WTC11 (cell line): Measurements from ENCODE around the gene STK33. TPM values are rescaled to one million over a fixed set of nuclear protein-coding genes. Genes with fewer than 3 reads are reported as not detected.

Experiments
- ATAC-seq: fragments of 200-7000 bp; cut with Tn5 transposase; 2 replicates; pipeline ENCODE4 v1.10.0; 2021; ENCODE audit warnings: mild to moderate bottlenecking, moderate library complexity
- CTCF ChIA-PET: fragments of 300-600 bp; sonication (Branson Sonifier 250); formaldehyde crosslinking; loops from one replicate; lab custom pipeline; 2021; ENCODE audit warnings: antibody characterized with exemption; lab: Charles Lee
- POLR2A ChIA-PET: fragments of 350-600 bp; sonication (Branson Sonifier 250); formaldehyde crosslinking; loops from one replicate; lab custom pipeline; 2021; ENCODE audit warnings: antibody characterized with exemption; lab: Charles Lee
- DNase-seq: peaks from one replicate; pipeline ENCODE4 v3.0.0; 2021; ENCODE audit warnings: low spot score
- H3K27ac Mint-ChIP-seq: 2 replicates; pipeline ENCODE4 v1.8.0; 2021; ENCODE audit warnings: mixed read lengths
- H3K27me3 Mint-ChIP-seq: 2 replicates; pipeline ENCODE4 v1.8.0; 2021; ENCODE audit warnings: low read depth, mild to moderate bottlenecking, moderate library complexity, mixed read lengths
- H3K36me3 Mint-ChIP-seq: 2 replicates; pipeline ENCODE4 v1.8.0; 2021; ENCODE audit warnings: mixed read lengths
- H3K4me1 Mint-ChIP-seq: 2 replicates; pipeline ENCODE4 v1.8.0; 2022; ENCODE audit warnings: mixed read lengths
- H3K4me3 Mint-ChIP-seq: 2 replicates; pipeline ENCODE4 v1.8.0; 2021; ENCODE audit warnings: mild to moderate bottlenecking, moderate library complexity, mixed read lengths
- H3K9me3 Mint-ChIP-seq: 2 replicates; pipeline ENCODE4 v1.8.0; 2021; ENCODE audit warnings: mixed read lengths
- GABPB1 ChIP-seq: sonication (generic); formaldehyde crosslinking; IDR thresholded peaks from 2 replicates; pipeline ENCODE4 v1.8.1; 2023; ENCODE audit warnings: mild to moderate bottlenecking, missing genetic modification reagents
- IRF2 ChIP-seq: sonication (generic); formaldehyde crosslinking; IDR thresholded peaks from 2 replicates; pipeline ENCODE4 v1.8.0; 2022; ENCODE audit warnings: low read depth, missing genetic modification reagents, borderline replicate concordance
- MYBL2 ChIP-seq: sonication (generic); formaldehyde crosslinking; IDR thresholded peaks from 2 replicates; pipeline ENCODE4 v1.8.1; 2023; ENCODE audit warnings: mild to moderate bottlenecking, moderate library complexity, missing genetic modification reagents
- OVOL2 ChIP-seq: fragments of 250-450 bp; sonication (Bioruptor Pico); IDR thresholded peaks from 2 replicates; pipeline ENCODE4 v1.9.0; 2021; ENCODE audit warnings: mild to moderate bottlenecking, borderline replicate concordance
- TEAD1 ChIP-seq: sonication (generic); formaldehyde crosslinking; IDR thresholded peaks from 2 replicates; pipeline ENCODE4 v1.8.0; 2022; ENCODE audit warnings: mild to moderate bottlenecking, missing genetic modification reagents
- ZNF121 ChIP-seq: sonication (generic); formaldehyde crosslinking; IDR thresholded peaks from 2 replicates; pipeline ENCODE4 v1.8.0; 2023; ENCODE audit warnings: missing genetic modification reagents
- total RNA-seq: library from RNA; stranded (reverse); gene quantifications from 3 replicates; pipeline ENCODE4 v1.2.3, GENCODE V29; 2021
- TF ChIP-seq, protein P1 (sequence below): sonication (generic); formaldehyde crosslinking; conservative IDR thresholded peaks from 2 replicates; pipeline ENCODE4 v1.8.1; 2022; ENCODE audit warnings: mild to moderate bottlenecking, missing genetic modification reagents
- TF ChIP-seq, protein P2 (sequence below): sonication (generic); formaldehyde crosslinking; IDR thresholded peaks from 2 replicates; pipeline ENCODE4 v1.8.0; 2022; ENCODE audit warnings: mild to moderate bottlenecking, missing genetic modification reagents
- TF ChIP-seq, protein P3 (sequence below): fragments of 250-450 bp; sonication (Bioruptor Pico); IDR thresholded peaks from 2 replicates; pipeline ENCODE4 v2.1.2; 2022; ENCODE audit warnings: mild to moderate bottlenecking, moderate library complexity
- TF ChIP-seq, protein P4 (sequence below): fragments of 250-450 bp; sonication (Bioruptor Pico); IDR thresholded peaks from 2 replicates; pipeline ENCODE4 v1.9.0; 2021; ENCODE audit warnings: moderate library complexity, mild to moderate bottlenecking, inconsistent platforms, borderline replicate concordance

STK33 gene
- total RNA-seq, 1 experiment from 2014 or later = 13.3 TPM

DNA sequence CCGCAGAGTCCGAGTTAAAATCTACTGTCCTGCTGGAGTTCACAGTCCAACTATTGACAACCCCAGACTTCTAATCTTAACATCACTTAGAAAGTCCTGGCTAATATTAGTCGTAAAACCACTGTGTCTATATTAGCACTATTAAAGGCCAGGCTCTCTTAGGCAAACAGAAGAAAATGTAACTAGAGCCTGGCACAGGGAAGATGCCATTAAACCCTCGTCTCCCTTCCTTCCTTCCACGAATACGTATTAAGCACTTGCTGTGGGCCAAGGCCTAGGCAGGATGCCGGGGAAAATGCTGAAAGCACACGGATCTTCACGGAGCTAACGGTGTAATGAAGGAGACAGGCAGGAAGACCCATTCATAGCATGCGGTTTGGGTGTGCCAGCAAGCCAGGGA is 248.8 kb downstream of the STK33 start:
- no peak for ATAC-seq

DNA sequence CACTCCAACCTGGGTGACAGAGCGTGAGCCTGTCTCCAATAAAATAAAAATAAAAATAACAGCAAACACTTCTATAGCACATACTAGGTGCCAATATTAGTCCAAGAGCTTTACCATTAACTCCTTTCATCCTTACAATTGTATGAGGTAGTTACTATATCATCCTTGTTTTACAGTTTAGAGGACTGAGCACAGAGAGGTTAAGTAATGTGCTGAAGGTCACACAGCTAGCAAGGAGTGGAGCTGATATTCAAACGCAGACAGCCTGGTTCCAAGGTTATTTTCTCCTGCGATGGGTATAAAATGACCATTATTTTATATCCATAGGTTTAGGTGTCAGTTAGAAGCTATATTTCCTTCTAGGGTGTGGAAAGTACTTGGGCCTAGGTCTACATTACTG is 249.7 kb downstream of the STK33 start:
- DNase-seq (no peak), ATAC-seq (no peak)
- H3K4me1 Mint-ChIP-seq = peaks cover 24% of the 10 kb centered on the region
- no peaks in the 10 kb centered on the region for H3K36me3 Mint-ChIP-seq
- H3K27ac Mint-ChIP-seq = no peak overlapping the region
- CTCF ChIA-PET = interaction anchor here (0.6 to 1.6 kb wide), 3 partner anchors 10 to 81 kb away, joined by 3 to 4 read pairs (median 3); partner anchors contain the start of gene LMO1
- no peak overlapping the region for H3K4me3 Mint-ChIP-seq
- POLR2A ChIA-PET = interaction anchor here (0.7 kb wide), 1 partner anchor 102 kb away, joined by 6 read pairs; no protein-coding TSS in a partner anchor
- H3K9me3 Mint-ChIP-seq = peaks cover 9% of the 10 kb centered on the region
- TF ChIP-seq GABPB1 (CRISPR knock-in tag) = no peak
- TF ChIP-seq, protein P1, sequence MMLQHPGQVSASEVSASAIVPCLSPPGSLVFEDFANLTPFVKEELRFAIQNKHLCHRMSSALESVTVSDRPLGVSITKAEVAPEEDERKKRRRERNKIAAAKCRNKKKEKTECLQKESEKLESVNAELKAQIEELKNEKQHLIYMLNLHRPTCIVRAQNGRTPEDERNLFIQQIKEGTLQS (CRISPR knock-in tag) = no peak
- H3K27me3 Mint-ChIP-seq = no peaks in the 10 kb centered on the region; the same call in 1 of the 2 replicates

More for the DNA sequence above, 248.8 kb downstream of the STK33 start:
- Mint-ChIP-seq H3K27ac (no peak overlapping the region), H3K36me3 (no peaks in the 10 kb centered on the region)
- TF ChIP-seq, protein P2, sequence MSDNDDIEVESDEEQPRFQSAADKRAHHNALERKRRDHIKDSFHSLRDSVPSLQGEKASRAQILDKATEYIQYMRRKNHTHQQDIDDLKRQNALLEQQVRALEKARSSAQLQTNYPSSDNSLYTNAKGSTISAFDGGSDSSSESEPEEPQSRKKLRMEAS (CRISPR knock-in tag) = no peak
- TF ChIP-seq, all 79 proteins: peak for 0
- ChIA-PET CTCF (no interaction called here), POLR2A (no interaction called here)
- DNase-seq = no peak
- Mint-ChIP-seq H3K4me3 (no peak overlapping the region), H3K9me3 (peaks cover 9% of the 10 kb centered on the region), H3K4me1 (peaks cover 20% of the 10 kb centered on the region), H3K27me3 (no peaks in the 10 kb centered on the region; the same call in 1 of the 2 replicates)

DNA sequence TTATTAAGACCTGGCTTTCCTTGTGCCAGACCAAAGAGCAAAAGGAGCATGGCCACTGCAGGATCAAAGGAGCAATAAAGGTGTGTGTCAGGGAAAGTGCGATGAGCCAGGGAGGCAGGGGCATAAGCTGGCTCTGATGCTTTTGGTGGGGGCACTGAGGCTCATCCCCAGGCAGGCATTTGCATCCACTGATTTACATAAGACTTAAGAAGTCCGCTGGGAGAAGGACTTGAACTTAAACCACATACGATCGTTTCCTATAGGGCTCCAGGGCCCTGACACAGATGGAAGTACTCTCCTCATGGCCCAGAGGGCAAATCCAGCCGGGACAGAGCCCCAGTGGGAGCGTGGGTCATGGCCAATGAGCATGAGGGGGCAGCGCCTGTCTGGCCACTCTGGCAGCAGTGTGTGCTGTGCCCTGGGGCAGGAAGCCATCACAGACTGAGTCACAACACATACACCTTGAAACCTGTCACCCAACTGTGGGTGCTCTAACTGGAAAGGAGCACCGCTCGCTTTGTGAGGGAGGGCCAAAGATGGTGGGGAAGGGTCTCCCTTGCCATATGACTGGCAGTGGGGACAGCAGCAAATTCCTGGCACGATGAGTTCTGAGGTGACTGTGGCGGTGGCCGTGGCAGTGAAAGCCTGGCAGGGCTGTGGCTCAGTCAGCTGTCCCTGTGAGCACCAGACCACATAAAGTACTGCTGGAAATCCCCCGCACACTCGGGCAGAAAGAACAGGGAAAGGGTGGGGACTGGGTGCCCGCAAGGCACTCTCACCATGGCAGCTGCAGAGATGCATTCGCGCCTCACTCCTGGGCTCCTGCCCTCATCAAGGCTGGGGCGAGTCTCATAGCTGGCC is 251.0 kb downstream of the STK33 start:
- H3K27ac Mint-ChIP-seq = no peak overlapping the region
- H3K4me1 Mint-ChIP-seq = peaks cover 29% of the 10 kb centered on the region
- DNase-seq (no peak), ATAC-seq (no peak)
- TF ChIP-seq, protein P3, sequence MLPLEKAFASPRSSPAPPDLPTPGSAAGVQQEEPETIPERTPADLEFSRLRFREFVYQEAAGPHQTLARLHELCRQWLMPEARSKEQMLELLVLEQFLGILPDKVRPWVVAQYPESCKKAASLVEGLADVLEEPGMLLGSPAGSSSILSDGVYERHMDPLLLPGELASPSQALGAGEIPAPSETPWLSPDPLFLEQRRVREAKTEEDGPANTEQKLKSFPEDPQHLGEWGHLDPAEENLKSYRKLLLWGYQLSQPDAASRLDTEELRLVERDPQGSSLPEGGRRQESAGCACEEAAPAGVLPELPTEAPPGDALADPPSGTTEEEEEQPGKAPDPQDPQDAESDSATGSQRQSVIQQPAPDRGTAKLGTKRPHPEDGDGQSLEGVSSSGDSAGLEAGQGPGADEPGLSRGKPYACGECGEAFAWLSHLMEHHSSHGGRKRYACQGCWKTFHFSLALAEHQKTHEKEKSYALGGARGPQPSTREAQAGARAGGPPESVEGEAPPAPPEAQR (CRISPR knock-in tag) = no peak
- TF ChIP-seq OVOL2 = no peak
- H3K36me3 Mint-ChIP-seq = no peaks in the 10 kb centered on the region
- peaks cover 3% of the 10 kb centered on the region for H3K9me3 Mint-ChIP-seq
- H3K4me3 Mint-ChIP-seq = no peak overlapping the region
- ChIA-PET CTCF (interaction anchor here (1.3 to 1.6 kb wide), 4 partner anchors 9 to 80 kb away, joined by 3 to 5 read pairs (median 4); partner anchors contain the start of gene LMO1), POLR2A (interaction anchor here (0.6 to 0.7 kb wide), 4 partner anchors 101 to 957 kb away, joined by 3 to 6 read pairs (median 4); no protein-coding TSS in a partner anchor)
- no peaks in the 10 kb centered on the region; the same call in 1 of the 2 replicates for H3K27me3 Mint-ChIP-seq

DNA sequence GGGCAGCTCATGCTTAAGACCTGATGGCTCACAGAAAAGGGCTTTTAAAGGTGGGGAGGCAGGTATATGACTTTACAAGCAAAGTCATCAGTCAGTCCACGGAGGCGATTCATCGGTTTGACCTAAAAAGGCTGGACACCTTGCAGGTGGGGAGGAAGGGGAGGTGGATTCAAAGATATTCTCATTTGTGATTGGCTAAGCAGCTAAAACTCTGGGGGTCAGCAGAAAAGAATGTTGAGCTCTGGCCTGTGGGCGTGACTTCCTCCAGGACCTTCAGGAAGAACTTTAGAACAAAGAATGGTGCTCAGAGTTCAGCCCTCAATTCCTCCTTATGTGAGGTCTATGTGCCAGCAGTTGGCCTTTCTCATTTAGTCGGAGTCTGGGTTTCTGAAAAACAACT is 252.0 kb downstream of the STK33 start:
- Mint-ChIP-seq H3K27ac (0 out of 2 replicates have a peak overlapping the region, but pooled peaks have one; percentile 7), H3K4me3 (no peak overlapping the region), H3K27me3 (no peaks in the 10 kb centered on the region; the same call in 1 of the 2 replicates), H3K36me3 (no peaks in the 10 kb centered on the region), H3K9me3 (no peaks in the 10 kb centered on the region), H3K4me1 (peaks cover 36% of the 10 kb centered on the region)
- no peak for TF ChIP-seq MYBL2
- TF ChIP-seq ZNF121 (CRISPR knock-in tag) = no peak
- TF ChIP-seq, protein P4, sequence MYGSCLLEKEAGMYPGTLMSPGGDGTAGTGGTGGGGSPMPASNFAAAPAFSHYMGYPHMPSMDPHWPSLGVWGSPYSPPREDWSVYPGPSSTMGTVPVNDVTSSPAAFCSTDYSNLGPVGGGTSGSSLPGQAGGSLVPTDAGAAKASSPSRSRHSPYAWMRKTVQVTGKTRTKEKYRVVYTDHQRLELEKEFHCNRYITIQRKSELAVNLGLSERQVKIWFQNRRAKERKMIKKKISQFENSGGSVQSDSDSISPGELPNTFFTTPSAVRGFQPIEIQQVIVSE (CRISPR knock-in tag) = no peak
- no peak for TF ChIP-seq TEAD1
- no peak for TF ChIP-seq IRF2
- ATAC-seq (no peak), DNase-seq (no peak)
- ChIA-PET CTCF (interaction anchor here (0.7 to 1.6 kb wide), 5 partner anchors 16 to 101 kb away, joined by 3 to 5 read pairs (median 5); partner anchors contain the start of gene LMO1), POLR2A (no interaction called here)

Other genes with a start within 250 kb of the STK33 start
- gene TRIM66, start 88.4 kb upstream of the STK33 start, total RNA-seq = 5.6 to 8.0 TPM (median 7.8 TPM) in 3 replicates
- gene RPL27A, start 88.6 kb upstream of the STK33 start, total RNA-seq = 1,103 to 1,198 TPM (median 1,179 TPM) in 3 replicates